GOT3 (cell line): ENCODE data around the gene SNX3.

Source experiments
- DNase-seq: peaks from one replicate; lab custom pipeline; 2025; ENCODE audit warnings: mixed read lengths; lab: John Stamatoyannopoulos, UW

SNX3 gene

GRCh38 chr6:108170332-108171290 lies 90.2 kb downstream of the SNX3 start:
- no peak for DNase-seq

- DNase-seq = no peak
Measured at GRCh38 chr6:108169464-108170331, 91.1 kb downstream of the SNX3 start.

GRCh38 chr6:108168501-108169463 lies 92.1 kb downstream of the SNX3 start:
- no peak for DNase-seq

GRCh38 chr6:108168090-108168463 lies 92.8 kb downstream of the SNX3 start:
- no peak for DNase-seq

DNA sequence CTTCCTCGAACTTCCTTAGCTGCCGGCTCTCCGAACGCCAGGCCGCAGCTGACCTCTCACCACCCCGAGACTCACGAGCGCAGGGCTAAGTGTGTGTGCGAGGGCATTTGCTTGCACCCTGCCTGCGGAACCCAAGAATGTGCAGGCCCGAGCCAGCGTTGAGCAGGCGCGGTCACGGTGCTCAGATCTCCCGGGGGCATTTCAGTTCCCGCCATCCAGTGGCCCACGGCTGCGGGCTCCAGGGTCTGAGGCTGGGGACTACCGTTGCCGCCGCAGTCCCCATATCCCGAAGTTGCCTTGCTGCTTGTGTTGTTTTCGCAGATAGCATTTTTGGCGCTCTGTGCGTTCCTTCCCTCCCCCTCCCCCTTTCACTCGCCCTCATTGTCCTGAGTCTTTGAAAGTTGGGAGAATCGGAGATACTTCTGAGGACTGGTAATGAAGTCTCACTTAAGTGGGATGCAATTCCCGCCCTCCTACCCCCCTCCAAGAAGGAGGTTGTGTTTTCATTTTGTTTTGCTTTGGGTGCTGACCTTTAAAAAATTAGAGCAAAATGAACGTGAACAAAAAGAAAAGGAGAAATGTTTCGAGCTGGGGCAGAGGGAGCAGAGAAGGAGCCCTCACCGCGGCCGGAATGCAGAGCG lies 93.3 kb downstream of the SNX3 start:
- no peak for DNase-seq

DNA sequence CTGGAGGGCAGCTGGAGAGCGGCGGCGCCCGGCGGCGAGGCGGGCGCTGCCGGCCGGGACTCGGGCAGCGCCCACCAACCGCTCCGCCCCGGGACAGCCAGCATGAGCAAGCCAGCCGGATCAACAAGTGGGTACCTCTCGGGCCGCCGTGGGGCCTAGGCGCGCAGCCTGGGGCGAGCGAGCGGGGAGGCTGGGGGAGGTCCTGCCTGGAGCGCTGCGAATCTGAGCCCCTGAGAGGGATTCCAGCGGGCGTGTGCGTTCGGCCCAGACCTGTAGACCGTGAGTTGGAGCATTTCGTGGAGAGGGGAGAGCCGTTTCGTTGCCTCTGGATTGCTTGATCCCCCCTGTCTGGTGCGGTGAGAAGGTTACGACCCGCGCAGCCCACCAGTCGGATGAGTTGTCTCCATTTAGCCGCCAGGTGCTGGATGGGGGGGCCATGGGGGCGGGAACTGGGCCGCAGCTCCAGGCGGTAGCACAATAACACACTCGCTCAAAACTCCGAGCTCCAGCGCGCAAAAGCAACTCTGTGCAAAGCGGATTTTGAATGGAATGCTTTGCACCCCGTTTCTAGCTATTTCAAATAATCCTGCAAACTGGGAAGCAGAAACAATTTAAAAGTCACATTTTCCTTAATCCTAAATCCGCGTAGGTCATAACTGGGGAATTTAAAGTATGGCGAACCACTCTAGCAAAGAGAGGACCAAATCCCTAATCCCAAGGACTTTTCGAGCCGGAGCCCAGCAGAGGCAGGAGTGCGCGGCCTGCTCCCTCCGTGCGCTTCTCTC lies 94.0 kb downstream of the SNX3 start:
- no peak for DNase-seq

DNA sequence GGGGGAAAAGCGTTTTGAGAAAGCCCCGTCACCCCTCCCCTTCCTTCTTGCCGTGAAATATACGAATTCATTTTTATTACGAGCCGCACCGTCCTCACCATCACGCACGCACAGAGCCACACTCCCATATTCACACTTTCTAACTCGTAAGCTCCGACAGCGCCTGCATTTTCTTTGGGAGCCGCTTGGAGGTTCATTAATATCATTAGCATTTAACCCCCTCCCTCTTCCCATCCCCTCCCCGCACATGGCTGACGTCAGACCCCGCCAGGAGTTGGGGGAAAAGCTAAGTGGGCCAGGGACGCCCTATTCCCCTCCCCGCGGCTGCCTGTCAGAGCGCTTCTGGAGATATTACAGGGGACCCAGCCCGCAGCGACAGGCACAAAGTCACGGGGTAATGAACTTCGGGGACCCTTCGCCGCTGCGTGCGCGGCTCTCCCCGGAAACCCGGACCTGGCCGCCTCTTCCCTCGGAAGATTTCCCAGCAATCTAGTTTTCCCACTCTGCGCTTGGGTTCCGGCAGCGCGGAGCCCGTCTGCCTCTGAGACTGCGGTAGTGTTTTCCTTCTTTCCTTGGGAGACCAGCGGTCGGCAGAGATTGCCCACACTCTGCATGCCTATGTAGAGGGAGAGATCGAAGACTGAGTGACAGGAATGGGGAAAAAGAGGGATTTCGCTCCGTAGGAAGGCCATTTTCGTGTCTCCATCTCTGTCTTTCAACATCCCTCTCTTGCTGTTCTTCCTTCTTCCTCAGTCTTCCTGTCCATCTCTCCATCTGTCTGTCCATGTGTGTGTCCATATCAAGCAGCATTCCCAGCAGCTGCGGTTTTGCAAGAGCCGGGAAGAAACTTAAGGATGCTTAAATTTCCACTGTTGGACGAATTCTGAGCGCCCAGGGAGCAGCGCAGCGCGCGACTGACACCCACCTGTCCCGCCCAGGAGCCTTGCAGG lies 94.9 kb downstream of the SNX3 start, which contains the start of gene NR2E1:
Gene NR2E1 (plus strand): TSS at position 309 of the 950 bp plus-strand sequence. CDS start 744 bp downstream, outside the sequence.
- no peak for DNase-seq

- no peak for DNase-seq
Measured at GRCh38 chr6:108164815-108165706, 95.8 kb downstream of the SNX3 start.

- no peak for DNase-seq
Measured at GRCh38 chr6:108164543-108164814, 96.4 kb downstream of the SNX3 start.

DNA sequence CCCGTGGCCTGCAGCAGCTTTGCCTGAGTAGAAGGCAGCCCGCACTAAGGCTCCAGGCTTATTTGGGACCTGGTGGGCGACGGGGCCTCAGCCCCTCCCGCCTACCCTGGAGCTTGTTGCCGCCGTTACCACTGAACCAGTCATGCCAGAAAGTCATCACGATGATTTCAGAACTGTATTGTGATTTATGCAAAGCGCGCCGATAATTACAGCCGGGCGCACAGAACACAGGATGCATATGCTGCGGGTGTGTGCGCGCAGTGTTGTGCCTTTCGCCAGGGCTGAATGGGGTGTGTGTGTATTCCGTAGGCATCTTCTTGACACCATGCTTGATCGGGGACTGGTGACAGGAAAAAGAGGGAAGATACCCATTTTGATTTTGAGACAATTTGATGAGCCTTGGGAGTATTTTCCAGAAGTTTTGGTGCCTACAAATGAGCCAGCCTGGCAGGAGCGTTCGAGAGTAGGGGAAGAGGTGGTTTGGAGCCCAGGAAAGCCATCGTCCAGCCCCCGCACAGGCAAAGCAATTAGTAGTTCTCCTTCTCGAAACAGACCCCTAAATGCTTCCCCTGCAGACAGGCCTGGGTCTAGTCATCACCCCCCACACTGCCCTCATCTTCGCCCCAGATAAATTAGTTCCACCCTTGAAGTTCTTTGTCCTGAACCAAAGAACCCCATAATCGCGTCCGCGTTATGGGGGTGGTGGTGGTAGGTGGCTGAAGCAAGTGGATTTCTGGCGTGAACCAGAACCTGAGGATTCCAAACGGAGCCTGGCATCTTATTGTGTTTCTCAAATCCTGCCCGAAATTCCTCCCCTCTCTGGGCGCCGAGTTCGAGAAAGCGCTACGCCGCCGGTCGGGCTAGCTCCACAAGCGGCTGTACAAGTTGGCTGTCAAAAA lies 96.9 kb downstream of the SNX3 start:
- DNase-seq = no peak

- no peak for DNase-seq
Measured at GRCh38 chr6:108163267-108163643, 97.6 kb downstream of the SNX3 start.

GRCh38 chr6:108161724-108162282 lies 99.0 kb downstream of the SNX3 start:
- DNase-seq = no peak
